ENCODE data around the gene ADD1. TPM values are rescaled to one million over a fixed set of nuclear protein-coding genes. Genes with fewer than 3 reads are reported as not detected.

Gene ADD1
- polyA plus RNA-seq, 3 donors = 76.1 to 122 (median 103) TPM

DNA sequence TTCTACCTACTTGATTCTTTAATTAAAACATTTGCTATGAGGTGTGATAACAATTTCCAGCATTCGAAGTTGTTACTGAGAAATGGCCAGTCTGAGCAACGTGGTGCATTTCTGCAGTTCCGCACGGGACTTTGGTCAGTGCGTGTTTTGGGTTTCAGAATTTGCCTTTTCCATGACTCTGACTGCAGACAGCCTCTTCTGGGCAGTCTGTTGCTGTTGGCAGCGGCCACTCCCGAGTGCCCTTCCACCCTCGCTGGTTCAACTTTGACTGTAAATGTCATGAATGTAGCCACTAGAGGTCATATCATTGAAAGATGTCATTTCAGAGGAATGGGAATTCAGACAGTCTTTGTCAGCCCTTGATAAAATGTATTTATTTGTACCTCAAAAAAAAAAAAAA lies 65.9 kb downstream of the ADD1 start:
- H3K9me3 ChIP-seq (replicated peaks in 1 of 2; ENCODE audit: control insufficient read depth in 1 of 2, insufficient read depth in 1 of 2, low read length in 2 of 2) = no peaks in the 10 kb centered on the region
- H4K20me1 ChIP-seq (ENCODE audit: insufficient read depth, low read length) = peaks cover 24% of the 10 kb centered on the region
- no peak for DNase-seq
- H3K4me1 ChIP-seq (ENCODE audit: control insufficient read depth in 1 of 2, insufficient read depth in 2 of 2, low read length in 2 of 2) = no peaks in the 10 kb centered on the region
- intact Hi-C loops (cut with micrococcal nuclease) = no loop called here
- TF ChIP-seq, protein P1, sequence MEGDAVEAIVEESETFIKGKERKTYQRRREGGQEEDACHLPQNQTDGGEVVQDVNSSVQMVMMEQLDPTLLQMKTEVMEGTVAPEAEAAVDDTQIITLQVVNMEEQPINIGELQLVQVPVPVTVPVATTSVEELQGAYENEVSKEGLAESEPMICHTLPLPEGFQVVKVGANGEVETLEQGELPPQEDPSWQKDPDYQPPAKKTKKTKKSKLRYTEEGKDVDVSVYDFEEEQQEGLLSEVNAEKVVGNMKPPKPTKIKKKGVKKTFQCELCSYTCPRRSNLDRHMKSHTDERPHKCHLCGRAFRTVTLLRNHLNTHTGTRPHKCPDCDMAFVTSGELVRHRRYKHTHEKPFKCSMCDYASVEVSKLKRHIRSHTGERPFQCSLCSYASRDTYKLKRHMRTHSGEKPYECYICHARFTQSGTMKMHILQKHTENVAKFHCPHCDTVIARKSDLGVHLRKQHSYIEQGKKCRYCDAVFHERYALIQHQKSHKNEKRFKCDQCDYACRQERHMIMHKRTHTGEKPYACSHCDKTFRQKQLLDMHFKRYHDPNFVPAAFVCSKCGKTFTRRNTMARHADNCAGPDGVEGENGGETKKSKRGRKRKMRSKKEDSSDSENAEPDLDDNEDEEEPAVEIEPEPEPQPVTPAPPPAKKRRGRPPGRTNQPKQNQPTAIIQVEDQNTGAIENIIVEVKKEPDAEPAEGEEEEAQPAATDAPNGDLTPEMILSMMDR (IDR thresholded peaks at IDR 0.05) = no peak
- Mint-ChIP-seq H3K9me3 (peaks cover 0 to 2% (median 0%) of the 10 kb centered on the region in 7 donors), H3K36me3 (peaks cover 85 to 93% of the 10 kb centered on the region in 2 donors), H3K4me1 (peaks cover 8% of the 10 kb centered on the region), H3K27me3 (ENCODE audit: low read depth in 3 of 3) (peaks cover 0 to 2% (median 0%) of the 10 kb centered on the region in 3 donors), H3K4me3 (no peak overlapping the region), H3K27ac (peak overlapping the region in 1 of 7 donors; percentile 41)
- H3K4me2 ChIP-seq (replicated peaks; ENCODE audit: extremely low read depth, low read length, poor library complexity, severe bottlenecking) = no peak overlapping the region
- H3K27ac ChIP-seq (ENCODE audit: low read depth in 1 of 2, low read length in 2 of 2) = no peak overlapping the region
- peaks cover 85 to 98% of the 10 kb centered on the region in 2 donors for H3K36me3 ChIP-seq (replicated peaks in 1 of 2; ENCODE audit: control insufficient read depth in 1 of 2, insufficient read depth in 2 of 2, low read length in 2 of 2)
- no peak overlapping the region for H2AFZ ChIP-seq (ENCODE audit: insufficient read depth, low read depth, low read length, poor library complexity, severe bottlenecking)
- 92% methylated on average over 8 of the region's 8 CpGs for WGBS (ENCODE audit: insufficient coverage)
- H3K27me3 ChIP-seq (ENCODE audit: control insufficient read depth in 2 of 2, insufficient read depth in 2 of 2, low read length in 2 of 2) = no peaks in the 10 kb centered on the region
- H3K79me2 ChIP-seq (ENCODE audit: insufficient read depth, low read length) = no peaks in the 10 kb centered on the region
- H3K9ac ChIP-seq (ENCODE audit: insufficient read depth, low read length, poor library complexity, severe bottlenecking) = no peak overlapping the region
- H3K4me3 ChIP-seq (replicated peaks in 1 of 3; ENCODE audit: low read depth in 2 of 3, low read length in 3 of 3) = no peak overlapping the region

DNA sequence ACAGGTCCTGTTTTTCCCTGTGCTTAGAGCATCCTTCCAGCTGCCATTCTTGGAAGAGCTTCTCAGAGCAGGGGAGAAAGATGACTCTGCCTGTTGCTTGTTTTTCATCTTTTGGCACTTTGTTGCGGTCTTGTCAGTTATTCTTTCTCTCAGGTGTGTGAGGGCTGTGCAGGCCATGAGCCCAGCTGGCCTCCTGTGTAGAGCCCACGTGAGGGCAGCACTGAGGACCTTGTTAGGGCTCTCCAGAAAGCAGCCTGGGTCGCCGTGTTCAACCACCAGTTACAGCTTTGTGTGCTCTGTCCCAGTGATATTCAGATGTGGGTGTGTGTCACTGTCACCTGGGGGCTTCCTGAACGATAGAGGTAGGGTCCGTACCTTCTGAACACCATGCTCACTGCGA lies 66.8 kb downstream of the ADD1 start:
- Mint-ChIP-seq H3K4me3 (no peak overlapping the region), H3K9me3 (peaks cover 0 to 2% (median 0%) of the 10 kb centered on the region in 7 donors), H3K27me3 (ENCODE audit: low read depth in 3 of 3) (peaks cover 0 to 2% (median 0%) of the 10 kb centered on the region in 3 donors), H3K36me3 (peaks cover 85 to 95% of the 10 kb centered on the region in 2 donors), H3K27ac (peak overlapping the region in 2 of 7 donors; percentile 26), H3K4me1 (peaks cover 8% of the 10 kb centered on the region)
- Histone ChIP-seq H3K9me3 (replicated peaks in 1 of 2; ENCODE audit: control insufficient read depth in 1 of 2, insufficient read depth in 1 of 2, low read length in 2 of 2) (no peaks in the 10 kb centered on the region), H3K4me3 (replicated peaks in 1 of 3; ENCODE audit: low read depth in 2 of 3, low read length in 3 of 3) (no peak overlapping the region), H3K4me2 (replicated peaks; ENCODE audit: extremely low read depth, low read length, poor library complexity, severe bottlenecking) (no peak overlapping the region), H3K79me2 (ENCODE audit: insufficient read depth, low read length) (no peaks in the 10 kb centered on the region), H4K20me1 (ENCODE audit: insufficient read depth, low read length) (peaks cover 26% of the 10 kb centered on the region), H3K27me3 (ENCODE audit: control insufficient read depth in 2 of 2, insufficient read depth in 2 of 2, low read length in 2 of 2) (no peaks in the 10 kb centered on the region), H2AFZ (ENCODE audit: insufficient read depth, low read depth, low read length, poor library complexity, severe bottlenecking) (no peak overlapping the region), H3K9ac (ENCODE audit: insufficient read depth, low read length, poor library complexity, severe bottlenecking) (no peak overlapping the region), H3K27ac (ENCODE audit: low read depth in 1 of 2, low read length in 2 of 2) (no peak overlapping the region), H3K4me1 (ENCODE audit: control insufficient read depth in 1 of 2, insufficient read depth in 2 of 2, low read length in 2 of 2) (no peaks in the 10 kb centered on the region), H3K36me3 (replicated peaks in 1 of 2; ENCODE audit: control insufficient read depth in 1 of 2, insufficient read depth in 2 of 2, low read length in 2 of 2) (peaks cover 83 to 98% of the 10 kb centered on the region in 2 donors)
- TF ChIP-seq, protein P1 (IDR thresholded peaks at IDR 0.05) = no peak
- DNase-seq = no peak
- intact Hi-C loops (cut with micrococcal nuclease) = no loop called here
- WGBS (ENCODE audit: insufficient coverage) = 97% methylated on average over 7 of the region's 7 CpGs
